Neuron (in vitro differentiated cells): ENCODE data around the gene IQSEC2.

Experiments
- H2AFZ ChIP-seq: one replicate; pipeline ENCODE4 v1.6.1; 2013; ENCODE audit warnings: low read depth, mild to moderate bottlenecking, inconsistent platforms, low read length, moderate library complexity
- H3K27me3 ChIP-seq: one replicate; pipeline ENCODE4 v1.6.1; 2013; ENCODE audit warnings: low read length; ENCODE audit not compliant: insufficient read depth
- H3K36me3 ChIP-seq: one replicate; pipeline ENCODE4 v1.6.1; 2013; ENCODE audit warnings: low read length; ENCODE audit not compliant: insufficient read depth
- H3K4me1 ChIP-seq: one replicate; pipeline ENCODE4 v1.6.1; 2013; ENCODE audit warnings: low read length; ENCODE audit not compliant: insufficient read depth
- H3K4me3 ChIP-seq: 2 replicates; pipeline ENCODE4 v1.5.1; 2013; ENCODE audit warnings: mild to moderate bottlenecking, low read length, moderate library complexity
- H3K9me3 ChIP-seq: one replicate; pipeline ENCODE4 v1.6.1; 2013; ENCODE audit warnings: low read length

The IQSEC2 gene

DNA sequence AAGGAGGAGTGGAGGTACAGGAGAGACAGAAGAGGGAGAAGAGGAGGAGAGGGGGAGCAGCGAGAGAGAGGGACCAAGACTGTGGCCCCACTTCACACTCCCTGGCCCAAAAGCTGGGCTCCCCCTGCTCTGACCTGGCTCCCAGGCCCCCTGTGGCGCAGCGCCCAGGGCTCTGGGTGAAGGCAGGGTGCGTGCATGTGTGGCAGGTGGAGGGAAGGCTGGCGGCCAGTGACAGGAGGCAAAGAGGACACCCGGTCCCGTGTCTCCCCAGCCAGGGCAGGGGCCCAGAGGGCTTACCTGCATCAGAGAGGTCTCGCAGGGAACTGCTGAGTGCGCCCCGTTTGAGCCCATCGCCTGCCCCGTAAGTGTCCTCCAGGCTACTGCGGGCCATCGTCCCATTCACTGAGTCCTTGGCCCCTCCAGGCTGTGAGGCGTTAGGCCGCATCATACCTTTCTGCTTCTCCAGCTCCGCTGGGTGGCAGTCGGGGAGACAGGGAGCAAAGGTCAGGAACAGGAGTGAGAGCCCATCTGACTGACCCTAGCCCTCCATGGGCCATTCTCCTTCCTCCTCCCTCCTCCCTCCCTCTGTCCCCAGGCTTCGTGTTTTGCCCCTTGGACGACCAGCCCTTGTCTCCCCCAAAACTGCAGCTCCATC is 45.2 kb downstream of the IQSEC2 start:
- H3K36me3 ChIP-seq: no peaks in the 10 kb centered on the region
- no peaks in the 10 kb centered on the region for H3K27me3 ChIP-seq
- H3K4me3 ChIP-seq: no peak overlapping the region
- no peaks in the 10 kb centered on the region for H3K4me1 ChIP-seq
- no peak overlapping the region for H2AFZ ChIP-seq
- H3K9me3 ChIP-seq: no peaks in the 10 kb centered on the region

- H2AFZ ChIP-seq: no peak overlapping the region
- no peaks in the 10 kb centered on the region for H3K4me1 ChIP-seq
- no peaks in the 10 kb centered on the region for H3K36me3 ChIP-seq
- no peaks in the 10 kb centered on the region for H3K9me3 ChIP-seq
- no peak overlapping the region for H3K4me3 ChIP-seq
- no peaks in the 10 kb centered on the region for H3K27me3 ChIP-seq
Measured at GRCh38 chrX:53235566-53235965, 45.8 kb downstream of the IQSEC2 start.

DNA sequence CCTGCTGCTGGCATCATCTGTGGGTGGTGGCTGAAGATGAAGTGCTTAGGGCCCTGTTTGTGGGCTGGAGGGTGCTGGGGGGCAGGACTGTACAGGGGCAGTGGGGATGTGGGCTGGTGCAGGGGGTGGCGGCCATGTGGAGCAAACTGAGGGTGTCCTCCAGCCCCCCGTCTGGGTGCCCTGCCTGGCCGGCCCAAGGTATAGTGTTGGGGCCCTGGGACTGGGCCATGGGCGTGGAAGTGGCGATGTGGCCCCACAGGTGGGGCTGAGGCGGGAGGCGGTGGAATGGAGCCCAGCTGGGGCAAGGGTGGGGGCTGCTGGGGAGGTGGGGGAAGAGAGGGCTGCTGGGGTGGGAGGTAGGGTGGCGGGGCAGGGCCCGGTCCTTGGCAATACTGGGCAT is 46.9 kb downstream of the IQSEC2 start:
- H3K36me3 ChIP-seq: no peaks in the 10 kb centered on the region
- H3K4me1 ChIP-seq: no peaks in the 10 kb centered on the region
- no peak overlapping the region for H2AFZ ChIP-seq
- no peaks in the 10 kb centered on the region for H3K27me3 ChIP-seq
- H3K4me3 ChIP-seq: no peak overlapping the region
- no peaks in the 10 kb centered on the region for H3K9me3 ChIP-seq

DNA sequence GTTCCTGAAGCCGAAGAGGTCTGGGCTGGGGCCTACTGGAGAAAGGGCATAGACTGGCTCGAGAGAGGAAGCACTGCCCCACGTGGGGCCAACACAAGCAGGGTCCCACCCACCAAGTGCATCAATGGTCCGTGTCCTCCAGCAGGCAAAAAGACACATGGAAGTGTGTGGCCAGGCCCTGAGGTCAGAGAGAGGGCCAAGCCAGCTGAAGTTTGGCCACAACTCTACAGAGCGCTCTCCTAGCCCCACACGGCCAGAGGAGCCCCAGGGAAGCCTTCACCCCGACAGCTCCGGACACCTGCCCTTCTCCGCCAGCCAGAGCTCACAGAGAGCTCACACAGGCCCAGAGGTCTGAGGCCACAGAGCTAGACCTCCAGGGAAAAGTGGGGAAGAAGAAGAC is 47.8 kb downstream of the IQSEC2 start:
- Histone ChIP-seq H3K27me3 (no peaks in the 10 kb centered on the region), H3K9me3 (no peaks in the 10 kb centered on the region), H3K4me1 (no peaks in the 10 kb centered on the region), H3K36me3 (no peaks in the 10 kb centered on the region), H3K4me3 (no peak overlapping the region), H2AFZ (no peak overlapping the region)

- H2AFZ ChIP-seq: no peak overlapping the region
- no peaks in the 10 kb centered on the region for H3K27me3 ChIP-seq
- H3K9me3 ChIP-seq: no peaks in the 10 kb centered on the region
- H3K4me3 ChIP-seq: no peak overlapping the region
- H3K36me3 ChIP-seq: no peaks in the 10 kb centered on the region
- H3K4me1 ChIP-seq: no peaks in the 10 kb centered on the region
Measured at GRCh38 chrX:53230116-53230515, 51.3 kb downstream of the IQSEC2 start.

DNA sequence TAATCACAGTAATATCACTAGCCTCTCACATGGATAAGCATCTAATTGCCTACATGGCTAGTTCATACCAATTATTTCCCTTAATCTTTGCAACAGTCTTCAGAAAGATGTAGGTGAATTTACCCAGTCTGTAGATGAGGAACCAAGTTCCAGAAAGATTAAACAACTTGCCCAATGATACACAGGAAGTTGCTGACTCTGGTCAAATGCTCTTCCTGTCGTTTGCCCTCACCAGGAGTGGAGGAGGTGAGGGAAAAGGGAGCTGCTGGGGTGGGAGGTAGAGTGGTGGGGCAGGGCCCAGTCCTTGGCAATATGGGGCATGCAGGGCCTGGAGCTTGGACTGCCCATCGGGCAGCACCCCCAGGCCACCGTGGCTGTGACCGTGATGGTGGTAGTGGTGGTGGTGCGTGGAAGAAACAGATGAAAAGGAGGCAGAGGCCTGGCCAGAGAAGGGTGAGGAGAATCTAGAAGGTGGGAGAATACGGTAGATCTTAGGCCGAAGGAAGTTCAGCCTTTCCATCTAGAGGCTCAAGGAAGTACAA is 54.1 kb downstream of the IQSEC2 start:
- peaks cover 9% of the 10 kb centered on the region for H3K4me1 ChIP-seq
- H3K36me3 ChIP-seq: no peaks in the 10 kb centered on the region
- H3K27me3 ChIP-seq: no peaks in the 10 kb centered on the region
- no peaks in the 10 kb centered on the region for H3K9me3 ChIP-seq
- no peak overlapping the region for H3K4me3 ChIP-seq
- H2AFZ ChIP-seq: no peak overlapping the region

- H3K9me3 ChIP-seq: no peaks in the 10 kb centered on the region
- peaks cover 9% of the 10 kb centered on the region for H3K4me1 ChIP-seq
- no peaks in the 10 kb centered on the region for H3K36me3 ChIP-seq
- H2AFZ ChIP-seq: peak within 1 kb of the TSS; percentile 42
- H3K4me3 ChIP-seq: peak within 1 kb of the TSS; percentile 84
- no peaks in the 10 kb centered on the region for H3K27me3 ChIP-seq
Measured at GRCh38 chrX:53224860-53225797, 56.3 kb downstream of the IQSEC2 start, which contains the start of gene KDM5C. Gene KDM5C (minus strand): TSS chrX:53225207. CDS start chrX:53224889, 318 bp downstream.

- H3K4me3 ChIP-seq: peak overlapping the region; percentile 84
- H3K27me3 ChIP-seq: no peaks in the 10 kb centered on the region
- H3K36me3 ChIP-seq: peaks cover 5% of the 10 kb centered on the region
- no peaks in the 10 kb centered on the region for H3K9me3 ChIP-seq
- H2AFZ ChIP-seq: no peak overlapping the region
- peaks cover 9% of the 10 kb centered on the region for H3K4me1 ChIP-seq
Measured at GRCh38 chrX:53223955-53224859, 57.2 kb downstream of the IQSEC2 start.

DNA sequence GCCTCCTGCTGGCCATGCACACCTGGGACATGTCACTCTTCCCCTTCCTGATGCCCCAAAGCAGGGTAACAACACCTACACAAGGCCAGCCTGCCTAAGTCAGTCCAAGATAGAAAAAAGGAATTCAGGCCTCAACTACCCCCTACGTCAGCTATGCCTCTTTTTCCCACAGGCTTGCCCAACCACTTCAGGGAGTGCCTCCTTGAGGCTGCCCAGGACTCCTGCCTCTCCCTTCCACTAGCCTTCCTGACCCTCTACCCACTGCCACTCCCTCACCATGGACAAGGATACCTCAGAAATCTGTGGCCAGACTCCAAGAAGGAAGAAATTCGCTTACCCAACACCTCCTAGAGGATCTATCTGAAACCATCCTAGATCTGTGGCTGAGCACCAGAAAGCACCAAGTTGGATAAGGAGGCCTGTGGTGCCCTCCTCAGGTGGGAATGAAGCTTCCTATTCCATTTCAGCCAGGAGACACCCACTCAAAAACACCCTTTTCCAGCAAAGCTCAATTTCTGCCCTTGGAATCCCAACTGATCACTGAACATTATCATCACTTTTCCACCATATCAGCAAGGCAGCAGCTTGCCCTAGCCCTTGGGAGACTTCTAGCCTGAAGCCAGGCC is 58.2 kb downstream of the IQSEC2 start:
- H3K36me3 ChIP-seq: peaks cover 11% of the 10 kb centered on the region
- H2AFZ ChIP-seq: no peak overlapping the region
- no peaks in the 10 kb centered on the region for H3K27me3 ChIP-seq
- peaks cover 9% of the 10 kb centered on the region for H3K4me1 ChIP-seq
- peak overlapping the region; percentile 84 for H3K4me3 ChIP-seq
- no peaks in the 10 kb centered on the region for H3K9me3 ChIP-seq
